Liver (tissue), 9 donors: Measurements from ENCODE around the gene GPR150. TPM values are rescaled to one million over a fixed set of nuclear protein-coding genes. Genes with fewer than 3 reads are reported as not detected.

Experiments used
- DNase-seq: peaks from one replicate; pipeline ENCODE4 v3.0.0-alpha.2; 2017; ENCODE audit warnings: low spot score
- H3K27ac ChIP-seq, 2 donors: one replicate each; pipeline ENCODE4 v1.7.0; 2013; ENCODE audit warnings: inconsistent platforms in 2 of 2, low read length in 2 of 2, control low read depth in 1 of 2, low read depth in 1 of 2, mild to moderate bottlenecking in 1 of 2
- H3K27me3 ChIP-seq, 4 donors: one replicate each; pipeline versions ENCODE4 v1.6.1 to v1.7.0; 2013; ENCODE audit warnings: low read length in 3 of 4, inconsistent platforms in 1 of 4, mild to moderate bottlenecking in 1 of 4, moderate library complexity in 1 of 4; ENCODE audit not compliant: control insufficient read depth in 4 of 4, insufficient read depth in 4 of 4
- H3K36me3 ChIP-seq, 4 donors: one replicate each; pipeline versions ENCODE4 v1.6.1 to v1.7.0; 2013; ENCODE audit warnings: low read length in 3 of 4, mild to moderate bottlenecking in 3 of 4, low read depth in 1 of 4, moderate library complexity in 1 of 4; ENCODE audit not compliant: control insufficient read depth in 4 of 4, insufficient read depth in 3 of 4
- H3K4me1 ChIP-seq, 4 donors: one replicate each; pipeline versions ENCODE4 v1.6.1 to v1.7.0; 2013; ENCODE audit warnings: low read length in 3 of 4, mild to moderate bottlenecking in 3 of 4, moderate library complexity in 1 of 4; ENCODE audit not compliant: control insufficient read depth in 4 of 4, insufficient read depth in 4 of 4
- H3K4me3 ChIP-seq, 3 donors: one replicate each; pipeline versions ENCODE4 v1.6.1 to v1.7.0; 2013; ENCODE audit warnings: low read length in 3 of 3, control low read depth in 1 of 3, low read depth in 1 of 3, mild to moderate bottlenecking in 1 of 3
- H3K9ac ChIP-seq, 2 donors: one replicate each; pipeline ENCODE4 v1.7.0; 2013; ENCODE audit warnings: low read length in 2 of 2, mild to moderate bottlenecking in 2 of 2, moderate library complexity in 2 of 2, control low read depth in 1 of 2, low read depth in 1 of 2
- H3K9me3 ChIP-seq, 4 donors: one replicate each; pipeline versions ENCODE4 v1.6.1 to v1.7.0; 2013; ENCODE audit warnings: low read length in 3 of 4; ENCODE audit not compliant: control insufficient read depth in 4 of 4
- EGR1 ChIP-seq, 2 donors: IDR thresholded peaks; 2 replicates each; pipeline ENCODE4 v1.6.1; 2016 to 2018; ENCODE audit warnings: antibody characterized with exemption in 2 of 2, low read depth in 2 of 2
- FOXA1 ChIP-seq: IDR thresholded peaks from 2 replicates; pipeline ENCODE4 v1.6.1; 2016; ENCODE audit warnings: antibody characterized with exemption
- FOXA2 ChIP-seq: IDR thresholded peaks from 2 replicates; pipeline ENCODE4 v1.6.1; 2016; ENCODE audit warnings: antibody characterized with exemption
- GABPA ChIP-seq, 2 donors: IDR thresholded peaks in 1 of 2; conservative IDR thresholded peaks in 1 of 2; 2 replicates each; pipeline ENCODE4 v1.6.1; 2016; ENCODE audit warnings: antibody characterized with exemption in 2 of 2, mild to moderate bottlenecking in 1 of 2, moderate library complexity in 1 of 2
- HNF4A ChIP-seq, 2 donors: conservative IDR thresholded peaks; 2 replicates each; pipeline ENCODE4 v1.6.1; 2016; ENCODE audit warnings: antibody characterized with exemption in 2 of 2, mild to moderate bottlenecking in 2 of 2
- HNF4G ChIP-seq: IDR thresholded peaks from 2 replicates; pipeline ENCODE4 v1.6.1; 2016; ENCODE audit warnings: antibody characterized with exemption
- JUND ChIP-seq, 2 donors: IDR thresholded peaks; 2 replicates each; pipeline ENCODE4 v1.6.1; 2016; ENCODE audit warnings: antibody characterized with exemption in 2 of 2
- NR2F2 ChIP-seq: IDR thresholded peaks from 2 replicates; pipeline ENCODE4 v1.6.1; 2016; ENCODE audit warnings: antibody characterized with exemption
- RAD21 ChIP-seq, 2 donors: IDR thresholded peaks; 2 replicates each; pipeline ENCODE4 v1.6.1; 2016; ENCODE audit warnings: antibody characterized with exemption in 2 of 2, mild to moderate bottlenecking in 2 of 2
- RXRA ChIP-seq, 2 donors: IDR thresholded peaks; 2 replicates each; pipeline ENCODE4 v1.6.1; 2017 to 2018; ENCODE audit warnings: antibody characterized with exemption in 2 of 2, mild to moderate bottlenecking in 1 of 2
- TAF1 ChIP-seq: conservative IDR thresholded peaks from 2 replicates; pipeline ENCODE4 v1.6.1; 2016; ENCODE audit warnings: antibody characterized with exemption, mild to moderate bottlenecking
- WGBS: extraction: QIAGEN DNeasy Blood & Tissue Kit; methylation state at CpG from one replicate; pipeline ENCODE4 v1.1.7; 2013; 5-methylcytosine and 5-hydroxymethylcytosine counted together
- polyA plus RNA-seq, 2 donors: library from polyadenylated mRNA; stranded (reverse) in 1 of 2; unstranded in 1 of 2; fragments of 200-250 nt in 1 of 2; fragments of >200 nt in 1 of 2; fragmentation: Nextera tagmentation in 1 of 2; extraction: Ambion mirVana in 1 of 2; gene quantifications; one replicate each; pipeline versions ENCODE4 v1.2.1 to v1.2.3, GENCODE V29; 2013 to 2015
- total RNA-seq, 2 donors: library from RNA; depleted of rRNA; stranded (reverse); fragments of >200 nt; gene quantifications; one replicate each; pipeline ENCODE4 v1.2.3, GENCODE V29; 2014
- TF ChIP-seq, protein P1 (sequence below): IDR thresholded peaks from 2 replicates; pipeline ENCODE4 v1.6.1; 2016; ENCODE audit warnings: antibody characterized with exemption
- TF ChIP-seq, protein P2 (sequence below): IDR thresholded peaks from 2 replicates; pipeline ENCODE4 v1.6.1; 2016; ENCODE audit warnings: antibody characterized with exemption
- TF ChIP-seq, protein P3 (sequence below): IDR thresholded peaks from 2 replicates; pipeline ENCODE4 v1.6.1; 2016; ENCODE audit warnings: antibody characterized with exemption, mild to moderate bottlenecking
- TF ChIP-seq, protein P4 (sequence below): fragments of 150-350 bp; IDR thresholded peaks from 2 replicates; pipeline ENCODE4 v1.5.1; 2017; ENCODE audit warnings: improper control_type of control experiment, low read depth, low read length; ENCODE audit not compliant: missing input control
- TF ChIP-seq, protein P5 (sequence below): IDR thresholded peaks from 2 replicates; pipeline ENCODE4 v1.6.1; 2016; ENCODE audit warnings: antibody characterized with exemption
- donor health status: healthy.
- donor health status: healthy.
- donor health status: healthy.
- donor health status: healthy.
- donor health status: healthy.

Gene GPR150
- total and polyA plus RNA-seq, 4 donors = 0.07 to 0.17 (median 0.08) TPM; not detected in 1

DNA sequence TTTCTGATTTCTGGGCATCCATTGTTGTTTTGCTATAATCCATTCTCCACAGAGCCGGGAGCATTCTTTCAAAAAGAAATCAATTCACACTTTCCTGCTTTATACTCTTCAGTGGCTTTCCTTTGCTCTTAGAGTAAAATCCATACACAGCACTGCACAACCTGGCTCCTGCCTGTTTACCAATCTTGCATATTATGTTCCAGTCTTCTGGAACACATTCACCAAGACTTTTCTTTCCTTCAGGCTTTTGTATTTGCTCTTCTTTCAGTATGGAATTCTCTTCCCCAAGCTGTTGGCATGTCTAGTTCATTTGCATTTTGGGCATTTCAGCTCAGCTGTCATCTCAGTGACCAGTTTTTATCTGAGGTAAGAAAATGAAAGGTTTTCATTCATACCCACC is 33.0 kb downstream of the GPR150 start:
- no peak overlapping the region for H3K27ac ChIP-seq
- DNase-seq = no peak
- no peaks in the 10 kb centered on the region for H3K27me3 ChIP-seq
- 63% methylated on average over 1 of the region's 1 CpG for whole genome bisulfite sequencing
- no peak overlapping the region for H3K9ac ChIP-seq
- no peaks in the 10 kb centered on the region for H3K9me3 ChIP-seq
- peaks cover 2 to 12% (median 6%) of the 10 kb centered on the region in 4 donors for H3K4me1 ChIP-seq
- H3K36me3 ChIP-seq = no peaks in the 10 kb centered on the region
- TF ChIP-seq EGR1 (IDR thresholded peaks at IDR 0.05; ENCODE audit: low read depth in 2 of 2) (no peak), FOXA1 (no peak), GABPA (IDR thresholded peaks at IDR 0.05 in 1 of 2, conservative IDR thresholded peaks at IDR 0.05 in 1 of 2) (no peak), FOXA2 (no peak), JUND (IDR thresholded peaks at IDR 0.05) (no peak), HNF4G (no peak), HNF4A (conservative IDR thresholded peaks at IDR 0.05) (no peak), RXRA (IDR thresholded peaks at IDR 0.05) (no peak), RAD21 (IDR thresholded peaks at IDR 0.05) (no peak)
- TF ChIP-seq, protein P1, sequence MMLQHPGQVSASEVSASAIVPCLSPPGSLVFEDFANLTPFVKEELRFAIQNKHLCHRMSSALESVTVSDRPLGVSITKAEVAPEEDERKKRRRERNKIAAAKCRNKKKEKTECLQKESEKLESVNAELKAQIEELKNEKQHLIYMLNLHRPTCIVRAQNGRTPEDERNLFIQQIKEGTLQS = no peak
- TF ChIP-seq, protein P2, sequence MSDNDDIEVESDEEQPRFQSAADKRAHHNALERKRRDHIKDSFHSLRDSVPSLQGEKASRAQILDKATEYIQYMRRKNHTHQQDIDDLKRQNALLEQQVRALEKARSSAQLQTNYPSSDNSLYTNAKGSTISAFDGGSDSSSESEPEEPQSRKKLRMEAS = no peak
- TF ChIP-seq, protein P3, sequence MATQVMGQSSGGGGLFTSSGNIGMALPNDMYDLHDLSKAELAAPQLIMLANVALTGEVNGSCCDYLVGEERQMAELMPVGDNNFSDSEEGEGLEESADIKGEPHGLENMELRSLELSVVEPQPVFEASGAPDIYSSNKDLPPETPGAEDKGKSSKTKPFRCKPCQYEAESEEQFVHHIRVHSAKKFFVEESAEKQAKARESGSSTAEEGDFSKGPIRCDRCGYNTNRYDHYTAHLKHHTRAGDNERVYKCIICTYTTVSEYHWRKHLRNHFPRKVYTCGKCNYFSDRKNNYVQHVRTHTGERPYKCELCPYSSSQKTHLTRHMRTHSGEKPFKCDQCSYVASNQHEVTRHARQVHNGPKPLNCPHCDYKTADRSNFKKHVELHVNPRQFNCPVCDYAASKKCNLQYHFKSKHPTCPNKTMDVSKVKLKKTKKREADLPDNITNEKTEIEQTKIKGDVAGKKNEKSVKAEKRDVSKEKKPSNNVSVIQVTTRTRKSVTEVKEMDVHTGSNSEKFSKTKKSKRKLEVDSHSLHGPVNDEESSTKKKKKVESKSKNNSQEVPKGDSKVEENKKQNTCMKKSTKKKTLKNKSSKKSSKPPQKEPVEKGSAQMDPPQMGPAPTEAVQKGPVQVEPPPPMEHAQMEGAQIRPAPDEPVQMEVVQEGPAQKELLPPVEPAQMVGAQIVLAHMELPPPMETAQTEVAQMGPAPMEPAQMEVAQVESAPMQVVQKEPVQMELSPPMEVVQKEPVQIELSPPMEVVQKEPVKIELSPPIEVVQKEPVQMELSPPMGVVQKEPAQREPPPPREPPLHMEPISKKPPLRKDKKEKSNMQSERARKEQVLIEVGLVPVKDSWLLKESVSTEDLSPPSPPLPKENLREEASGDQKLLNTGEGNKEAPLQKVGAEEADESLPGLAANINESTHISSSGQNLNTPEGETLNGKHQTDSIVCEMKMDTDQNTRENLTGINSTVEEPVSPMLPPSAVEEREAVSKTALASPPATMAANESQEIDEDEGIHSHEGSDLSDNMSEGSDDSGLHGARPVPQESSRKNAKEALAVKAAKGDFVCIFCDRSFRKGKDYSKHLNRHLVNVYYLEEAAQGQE = no peak
- TF ChIP-seq, protein P4, sequence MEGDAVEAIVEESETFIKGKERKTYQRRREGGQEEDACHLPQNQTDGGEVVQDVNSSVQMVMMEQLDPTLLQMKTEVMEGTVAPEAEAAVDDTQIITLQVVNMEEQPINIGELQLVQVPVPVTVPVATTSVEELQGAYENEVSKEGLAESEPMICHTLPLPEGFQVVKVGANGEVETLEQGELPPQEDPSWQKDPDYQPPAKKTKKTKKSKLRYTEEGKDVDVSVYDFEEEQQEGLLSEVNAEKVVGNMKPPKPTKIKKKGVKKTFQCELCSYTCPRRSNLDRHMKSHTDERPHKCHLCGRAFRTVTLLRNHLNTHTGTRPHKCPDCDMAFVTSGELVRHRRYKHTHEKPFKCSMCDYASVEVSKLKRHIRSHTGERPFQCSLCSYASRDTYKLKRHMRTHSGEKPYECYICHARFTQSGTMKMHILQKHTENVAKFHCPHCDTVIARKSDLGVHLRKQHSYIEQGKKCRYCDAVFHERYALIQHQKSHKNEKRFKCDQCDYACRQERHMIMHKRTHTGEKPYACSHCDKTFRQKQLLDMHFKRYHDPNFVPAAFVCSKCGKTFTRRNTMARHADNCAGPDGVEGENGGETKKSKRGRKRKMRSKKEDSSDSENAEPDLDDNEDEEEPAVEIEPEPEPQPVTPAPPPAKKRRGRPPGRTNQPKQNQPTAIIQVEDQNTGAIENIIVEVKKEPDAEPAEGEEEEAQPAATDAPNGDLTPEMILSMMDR = no peak
- no peak overlapping the region for H3K4me3 ChIP-seq

DNA sequence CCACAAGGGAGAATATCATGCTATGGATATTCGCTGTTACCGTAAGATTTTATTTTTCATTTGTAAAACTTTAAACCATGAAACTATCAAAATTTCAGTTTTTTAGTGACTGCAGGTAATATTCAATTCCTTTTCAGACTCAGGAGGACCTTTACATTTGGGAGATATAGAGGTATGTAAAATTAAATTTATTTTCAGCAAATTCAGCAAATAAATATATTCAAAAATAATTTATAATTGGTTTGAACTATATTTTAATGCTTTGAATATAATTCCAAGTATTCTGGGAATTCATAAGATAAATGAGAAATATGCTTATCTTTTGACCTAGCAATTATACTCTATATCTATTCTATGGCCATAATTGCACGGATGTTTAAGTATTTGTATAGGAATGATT is 34.3 kb downstream of the GPR150 start:
- WGBS = 98% methylated on average over 3 of the region's 3 CpGs
- Histone ChIP-seq H3K9ac (no peak overlapping the region), H3K27ac (no peak overlapping the region), H3K9me3 (no peaks in the 10 kb centered on the region), H3K4me3 (no peak overlapping the region), H3K36me3 (no peaks in the 10 kb centered on the region), H3K27me3 (no peaks in the 10 kb centered on the region), H3K4me1 (peaks cover 1 to 11% (median 6%) of the 10 kb centered on the region in 4 donors)
- DNase-seq = no peak
- no peak for TF ChIP-seq EGR1 (IDR thresholded peaks at IDR 0.05; ENCODE audit: low read depth in 2 of 2)
- TF ChIP-seq, protein P3 = no peak
- TF ChIP-seq HNF4A (conservative IDR thresholded peaks at IDR 0.05) = no peak
- TF ChIP-seq, protein P1 = no peak
- no peak for TF ChIP-seq JUND (IDR thresholded peaks at IDR 0.05)
- no peak for TF ChIP-seq FOXA1
- no peak for TF ChIP-seq RAD21 (IDR thresholded peaks at IDR 0.05)
- TF ChIP-seq, protein P2 = no peak
- TF ChIP-seq GABPA (IDR thresholded peaks at IDR 0.05 in 1 of 2, conservative IDR thresholded peaks at IDR 0.05 in 1 of 2) = no peak
- TF ChIP-seq NR2F2 = no peak
- TF ChIP-seq TAF1 = no peak
- TF ChIP-seq RXRA (IDR thresholded peaks at IDR 0.05) = no peak
- no peak for TF ChIP-seq HNF4G
- no peak for TF ChIP-seq FOXA2
- TF ChIP-seq, protein P5, sequence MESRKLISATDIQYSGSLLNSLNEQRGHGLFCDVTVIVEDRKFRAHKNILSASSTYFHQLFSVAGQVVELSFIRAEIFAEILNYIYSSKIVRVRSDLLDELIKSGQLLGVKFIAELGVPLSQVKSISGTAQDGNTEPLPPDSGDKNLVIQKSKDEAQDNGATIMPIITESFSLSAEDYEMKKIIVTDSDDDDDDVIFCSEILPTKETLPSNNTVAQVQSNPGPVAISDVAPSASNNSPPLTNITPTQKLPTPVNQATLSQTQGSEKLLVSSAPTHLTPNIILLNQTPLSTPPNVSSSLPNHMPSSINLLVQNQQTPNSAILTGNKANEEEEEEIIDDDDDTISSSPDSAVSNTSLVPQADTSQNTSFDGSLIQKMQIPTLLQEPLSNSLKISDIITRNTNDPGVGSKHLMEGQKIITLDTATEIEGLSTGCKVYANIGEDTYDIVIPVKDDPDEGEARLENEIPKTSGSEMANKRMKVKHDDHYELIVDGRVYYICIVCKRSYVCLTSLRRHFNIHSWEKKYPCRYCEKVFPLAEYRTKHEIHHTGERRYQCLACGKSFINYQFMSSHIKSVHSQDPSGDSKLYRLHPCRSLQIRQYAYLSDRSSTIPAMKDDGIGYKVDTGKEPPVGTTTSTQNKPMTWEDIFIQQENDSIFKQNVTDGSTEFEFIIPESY = no peak
